Measurements from ENCODE around the gene PRR23E.

PRR23E gene

GRCh38 chr3:127185268-127185667, 7.7 kb upstream of the PRR23E start:
- no peaks in the 10 kb centered on the region for H3K36me3 ChIP-seq (ENCODE audit: insufficient read depth, low read length)
- H2AFZ ChIP-seq (ENCODE audit: low read length) = no peak overlapping the region
- TF ChIP-seq EZH2 (IDR thresholded peaks at IDR 0.05; ENCODE audit: borderline replicate concordance, low read length) (no peak), CTCF (IDR thresholded peaks at IDR 0.05; ENCODE audit: low read length) (no peak)
- no peaks in the 10 kb centered on the region for H3F3A ChIP-seq (ENCODE audit: insufficient read depth, low read length)
- H4K20me1 ChIP-seq (ENCODE audit: insufficient read depth, low read length) = no peaks in the 10 kb centered on the region
- H3K27ac ChIP-seq (ENCODE audit: low read depth, low read length, poor library complexity, severe bottlenecking) = no peak overlapping the region
- H3K79me2 ChIP-seq (ENCODE audit: insufficient read depth, low read length) = no peaks in the 10 kb centered on the region
- no peak overlapping the region for H3K4me2 ChIP-seq (ENCODE audit: low read length)
- H3K4me1 ChIP-seq (ENCODE audit: insufficient read depth, low read length, severe bottlenecking) = no peaks in the 10 kb centered on the region
- no peak overlapping the region for H3K9ac ChIP-seq (ENCODE audit: low read length)
- H3K27me3 ChIP-seq (ENCODE audit: insufficient read depth, low read length) = no peaks in the 10 kb centered on the region
- no peaks in the 10 kb centered on the region for H3K9me3 ChIP-seq (ENCODE audit: low read length)
- H3K4me3 ChIP-seq (ENCODE audit: low read depth, low read length, poor library complexity, severe bottlenecking) = no peak overlapping the region
- no peaks in the 10 kb centered on the region for H3K9me2 ChIP-seq (ENCODE audit: low read depth, low read length)

- Histone ChIP-seq H3K4me2 (ENCODE audit: low read length) (no peak overlapping the region), H3K4me3 (ENCODE audit: low read depth, low read length, poor library complexity, severe bottlenecking) (no peak overlapping the region), H3K9me3 (ENCODE audit: low read length) (0 out of 2 replicates have a peak, but pooled peaks cover 6% of the 10 kb centered on the region), H4K20me1 (ENCODE audit: insufficient read depth, low read length) (no peaks in the 10 kb centered on the region), H3F3A (ENCODE audit: insufficient read depth, low read length) (no peaks in the 10 kb centered on the region), H3K36me3 (ENCODE audit: insufficient read depth, low read length) (no peaks in the 10 kb centered on the region), H3K79me2 (ENCODE audit: insufficient read depth, low read length) (no peaks in the 10 kb centered on the region), H3K9ac (ENCODE audit: low read length) (no peak overlapping the region), H3K27me3 (ENCODE audit: insufficient read depth, low read length) (no peaks in the 10 kb centered on the region), H3K9me2 (ENCODE audit: low read depth, low read length) (no peaks in the 10 kb centered on the region), H2AFZ (ENCODE audit: low read length) (no peak overlapping the region), H3K27ac (ENCODE audit: low read depth, low read length, poor library complexity, severe bottlenecking) (no peak overlapping the region), H3K4me1 (ENCODE audit: insufficient read depth, low read length, severe bottlenecking) (no peaks in the 10 kb centered on the region)
- TF ChIP-seq EZH2 (IDR thresholded peaks at IDR 0.05; ENCODE audit: borderline replicate concordance, low read length) (no peak), CTCF (IDR thresholded peaks at IDR 0.05; ENCODE audit: low read length) (no peak)
Observed at GRCh38 chr3:127185962-127186674, 6.8 kb upstream of the PRR23E start.

GRCh38 chr3:127187316-127187715, 5.6 kb upstream of the PRR23E start:
- H3K9me3 ChIP-seq (ENCODE audit: low read length) = 0 out of 2 replicates have a peak, but pooled peaks cover 6% of the 10 kb centered on the region
- no peak overlapping the region for H3K4me2 ChIP-seq (ENCODE audit: low read length)
- no peaks in the 10 kb centered on the region for H3K4me1 ChIP-seq (ENCODE audit: insufficient read depth, low read length, severe bottlenecking)
- no peaks in the 10 kb centered on the region for H4K20me1 ChIP-seq (ENCODE audit: insufficient read depth, low read length)
- H3K9ac ChIP-seq (ENCODE audit: low read length) = no peak overlapping the region
- H3K9me2 ChIP-seq (ENCODE audit: low read depth, low read length) = no peaks in the 10 kb centered on the region
- H3F3A ChIP-seq (ENCODE audit: insufficient read depth, low read length) = no peaks in the 10 kb centered on the region
- TF ChIP-seq EZH2 (IDR thresholded peaks at IDR 0.05; ENCODE audit: borderline replicate concordance, low read length) = no peak
- H3K4me3 ChIP-seq (ENCODE audit: low read depth, low read length, poor library complexity, severe bottlenecking) = no peak overlapping the region
- H2AFZ ChIP-seq (ENCODE audit: low read length) = no peak overlapping the region
- H3K27me3 ChIP-seq (ENCODE audit: insufficient read depth, low read length) = no peaks in the 10 kb centered on the region
- no peaks in the 10 kb centered on the region for H3K79me2 ChIP-seq (ENCODE audit: insufficient read depth, low read length)
- H3K36me3 ChIP-seq (ENCODE audit: insufficient read depth, low read length) = no peaks in the 10 kb centered on the region
- H3K27ac ChIP-seq (ENCODE audit: low read depth, low read length, poor library complexity, severe bottlenecking) = no peak overlapping the region

- no peaks in the 10 kb centered on the region for H3K27me3 ChIP-seq (ENCODE audit: insufficient read depth, low read length)
- no peaks in the 10 kb centered on the region for H3F3A ChIP-seq (ENCODE audit: insufficient read depth, low read length)
- H3K9ac ChIP-seq (ENCODE audit: low read length) = no peak overlapping the region
- no peak for TF ChIP-seq CTCF (IDR thresholded peaks at IDR 0.05; ENCODE audit: low read length)
- TF ChIP-seq EZH2 (IDR thresholded peaks at IDR 0.05; ENCODE audit: borderline replicate concordance, low read length) = no peak
- no peak overlapping the region for H3K4me3 ChIP-seq (ENCODE audit: low read depth, low read length, poor library complexity, severe bottlenecking)
- H3K9me3 ChIP-seq (ENCODE audit: low read length) = 0 out of 2 replicates have a peak, but pooled peaks cover 6% of the 10 kb centered on the region
- no peak overlapping the region for H3K27ac ChIP-seq (ENCODE audit: low read depth, low read length, poor library complexity, severe bottlenecking)
- H3K36me3 ChIP-seq (ENCODE audit: insufficient read depth, low read length) = no peaks in the 10 kb centered on the region
- no peak overlapping the region for H3K4me2 ChIP-seq (ENCODE audit: low read length)
- H3K9me2 ChIP-seq (ENCODE audit: low read depth, low read length) = no peaks in the 10 kb centered on the region
- no peaks in the 10 kb centered on the region for H3K79me2 ChIP-seq (ENCODE audit: insufficient read depth, low read length)
- H2AFZ ChIP-seq (ENCODE audit: low read length) = no peak overlapping the region
- no peaks in the 10 kb centered on the region for H3K4me1 ChIP-seq (ENCODE audit: insufficient read depth, low read length, severe bottlenecking)
- H4K20me1 ChIP-seq (ENCODE audit: insufficient read depth, low read length) = no peaks in the 10 kb centered on the region
Observed at GRCh38 chr3:127193341-127193740, 410 bp downstream of the PRR23E start.

Data from OCI-LY1 (cell line).